Measurements from ENCODE around the gene NUBPL.

NUBPL gene, protein sequence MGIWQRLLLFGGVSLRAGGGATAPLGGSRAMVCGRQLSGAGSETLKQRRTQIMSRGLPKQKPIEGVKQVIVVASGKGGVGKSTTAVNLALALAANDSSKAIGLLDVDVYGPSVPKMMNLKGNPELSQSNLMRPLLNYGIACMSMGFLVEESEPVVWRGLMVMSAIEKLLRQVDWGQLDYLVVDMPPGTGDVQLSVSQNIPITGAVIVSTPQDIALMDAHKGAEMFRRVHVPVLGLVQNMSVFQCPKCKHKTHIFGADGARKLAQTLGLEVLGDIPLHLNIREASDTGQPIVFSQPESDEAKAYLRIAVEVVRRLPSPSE

DNA sequence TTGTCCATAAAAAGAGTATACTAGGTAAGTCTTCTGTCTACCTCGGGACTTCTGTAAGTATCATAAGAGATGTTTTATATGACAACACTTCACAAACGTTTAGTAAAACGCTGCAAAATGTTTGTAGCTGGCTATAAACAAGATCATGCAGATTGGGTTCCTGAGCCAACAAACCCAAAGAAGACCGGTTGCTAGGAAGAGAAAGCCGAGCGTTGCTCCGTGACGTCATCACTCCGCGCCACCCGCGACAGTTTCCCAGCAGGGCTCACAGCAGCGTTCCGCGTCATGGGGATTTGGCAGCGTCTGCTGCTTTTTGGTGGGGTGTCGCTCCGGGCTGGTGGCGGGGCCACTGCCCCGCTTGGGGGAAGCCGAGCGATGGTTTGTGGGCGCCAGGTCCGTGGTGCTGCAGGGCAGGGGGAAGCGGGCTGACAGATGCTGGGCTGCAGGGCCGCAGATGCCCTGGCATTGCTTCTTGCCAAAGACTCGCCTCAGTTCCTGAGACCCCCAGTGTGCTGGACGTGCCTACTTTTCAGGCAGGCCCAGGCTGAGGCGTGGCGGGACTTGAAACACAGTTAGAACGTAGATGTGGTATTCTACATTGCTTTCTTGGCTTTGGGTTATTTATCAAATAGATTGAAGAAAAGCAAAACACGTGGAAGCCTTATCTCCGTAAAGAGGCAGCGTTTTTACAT is at the start of gene NUBPL:
NUBPL (plus strand) TSS at position 250 of the 692 bp plus-strand sequence; CDS start at position 286, 36 bp downstream.
- peak; percentile 87 for DNase-seq (ENCODE audit: low read depth, low spot score)

GRCh38 chr14:31527087-31527486 is 34.1 kb upstream of the NUBPL start:
- no peak for DNase-seq (ENCODE audit: low read depth, low spot score)

- DNase-seq (ENCODE audit: low read depth, low spot score): no peak
Measured at GRCh38 chr14:31527546-31527945, 33.7 kb upstream of the NUBPL start.

- no peak for DNase-seq (ENCODE audit: low read depth, low spot score)
Measured at GRCh38 chr14:31529053-31529452, 32.2 kb upstream of the NUBPL start.

- DNase-seq (ENCODE audit: low read depth, low spot score): no peak
Measured at GRCh38 chr14:31530136-31530535, 31.1 kb upstream of the NUBPL start.

DNA sequence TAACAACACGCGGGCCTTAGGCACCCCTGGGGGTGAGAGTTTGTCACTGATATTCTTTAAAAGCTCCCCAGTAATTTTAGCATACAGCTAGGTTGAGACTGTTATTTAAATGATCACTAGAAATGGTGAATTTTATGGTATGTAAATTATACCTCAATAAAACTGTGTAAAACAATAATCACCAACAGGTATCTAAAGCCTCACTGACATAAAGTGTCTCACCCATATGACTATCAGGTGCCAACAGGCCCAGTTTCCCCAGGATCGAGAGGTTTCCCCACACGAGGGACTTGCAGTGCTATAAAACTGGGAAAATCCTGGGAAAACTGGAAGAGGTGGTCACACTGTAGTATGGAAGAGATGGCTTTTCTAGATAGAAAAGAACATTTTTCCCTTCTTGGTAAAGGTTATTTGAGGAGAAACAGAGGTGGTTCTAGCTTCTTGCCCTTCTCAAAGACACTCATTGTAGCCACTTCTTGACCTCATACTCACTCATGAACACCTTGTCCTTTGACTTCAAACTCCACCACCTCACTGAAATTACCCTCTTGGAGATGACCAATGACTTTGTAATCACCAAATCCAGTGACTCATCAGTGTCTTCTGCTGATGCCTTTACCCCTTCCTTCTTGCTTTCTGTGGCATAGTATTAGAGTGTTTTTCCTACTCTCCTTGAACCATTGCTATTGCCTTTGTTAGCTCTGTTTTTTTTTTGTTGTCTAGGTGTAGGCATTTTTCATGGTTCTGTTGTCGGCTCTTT is 24.8 kb upstream of the NUBPL start:
- DNase-seq (ENCODE audit: low read depth, low spot score): no peak

DNA sequence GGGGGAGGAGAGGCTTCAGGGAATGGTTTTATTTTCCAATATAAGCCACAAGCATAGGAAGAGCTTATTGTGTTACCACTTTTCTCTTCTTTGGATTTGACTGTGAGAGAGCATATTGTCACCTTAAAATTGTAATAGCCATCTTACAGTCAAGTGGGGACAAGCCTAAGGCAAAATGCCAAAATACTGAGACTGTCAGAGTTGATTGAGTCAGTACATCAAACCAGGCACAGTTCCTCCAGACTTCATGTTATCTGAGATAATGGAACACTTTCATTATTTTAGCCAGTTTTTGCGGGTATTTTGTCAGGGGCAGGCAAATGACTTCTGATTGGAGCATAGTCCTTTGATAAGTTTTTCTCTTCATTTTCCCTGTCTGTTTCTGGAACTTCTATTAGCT is 19.5 kb upstream of the NUBPL start:
- no peak for DNase-seq (ENCODE audit: low read depth, low spot score)

DNA sequence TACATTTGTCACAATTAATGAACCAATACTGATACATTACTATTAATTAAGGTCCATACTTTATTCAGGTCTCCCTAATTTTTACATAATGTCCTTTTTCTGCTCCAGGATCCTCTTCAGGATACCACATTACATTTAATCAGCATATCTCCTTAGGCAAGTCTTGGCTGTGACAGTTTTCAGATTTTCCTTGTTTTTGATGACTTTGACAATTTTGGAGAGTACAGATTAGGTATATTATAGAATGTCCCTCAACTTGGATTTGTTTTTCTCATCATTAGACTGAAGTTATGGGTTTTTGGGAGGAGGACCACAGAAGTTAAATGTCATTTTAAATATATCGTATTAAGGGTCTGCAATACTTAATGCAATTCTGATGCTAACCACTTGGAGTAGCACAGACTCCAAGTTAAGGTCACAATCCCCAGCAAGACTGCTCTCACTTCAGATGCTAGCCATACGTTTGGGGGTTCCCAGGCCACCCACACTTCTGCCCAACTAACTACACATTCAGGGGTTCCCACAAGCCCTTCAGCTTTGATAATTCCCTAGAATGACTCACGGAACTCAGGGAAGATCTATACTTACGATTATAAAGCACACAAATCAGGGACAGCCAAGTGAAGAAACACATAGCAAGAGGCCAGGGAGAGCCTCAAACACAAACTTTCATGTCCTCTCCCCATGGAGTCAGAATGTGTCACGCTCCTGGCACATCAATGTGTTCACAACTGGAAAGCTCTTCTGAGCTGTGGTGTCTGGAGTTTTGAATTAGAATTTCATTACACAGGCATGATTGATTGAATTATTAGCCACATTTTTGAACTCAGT is 17.0 kb upstream of the NUBPL start:
- DNase-seq (ENCODE audit: low read depth, low spot score): no peak

DNA sequence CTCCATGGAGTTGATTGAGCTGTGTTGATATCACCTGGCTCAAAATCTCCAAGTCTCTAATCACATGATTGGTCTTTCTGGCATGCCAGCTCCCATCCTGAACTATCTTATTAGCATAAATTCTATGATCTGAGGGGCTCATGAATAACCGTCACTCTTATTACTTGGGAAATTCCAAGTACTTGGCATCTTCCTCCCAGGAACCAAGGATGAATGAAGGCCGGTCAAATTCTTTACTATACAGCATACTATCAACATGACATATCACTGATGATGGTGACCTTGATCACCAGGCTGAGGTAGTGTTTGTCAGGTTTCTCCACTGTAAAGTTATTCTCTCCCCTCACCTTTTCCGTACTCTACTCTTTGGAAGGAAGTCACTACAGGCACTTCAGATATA is 16.4 kb upstream of the NUBPL start:
- DNase-seq (ENCODE audit: low read depth, low spot score): no peak

GRCh38 chr14:31545328-31545727 is 15.9 kb upstream of the NUBPL start:
- DNase-seq (ENCODE audit: low read depth, low spot score): no peak

DNA sequence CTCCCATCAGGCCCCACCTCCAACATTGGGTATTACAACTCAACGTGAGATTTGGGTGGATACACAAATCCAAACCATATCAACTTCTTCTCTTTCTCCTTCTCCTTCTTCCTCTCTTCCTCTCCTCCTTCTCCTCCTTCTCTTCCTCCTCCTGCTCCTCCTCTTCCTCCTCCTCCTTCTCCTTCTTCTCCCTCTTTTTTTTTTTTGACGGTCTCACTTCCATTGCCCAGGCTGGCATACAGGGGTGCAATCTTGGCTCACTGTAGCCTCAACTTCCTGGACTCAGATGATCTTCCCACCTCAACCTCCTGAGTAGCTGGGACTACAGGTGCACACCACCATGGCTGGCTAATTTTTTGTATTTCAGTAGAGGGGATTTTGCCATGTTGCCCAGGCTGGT is 11.4 kb upstream of the NUBPL start:
- DNase-seq (ENCODE audit: low read depth, low spot score): no peak

DNA sequence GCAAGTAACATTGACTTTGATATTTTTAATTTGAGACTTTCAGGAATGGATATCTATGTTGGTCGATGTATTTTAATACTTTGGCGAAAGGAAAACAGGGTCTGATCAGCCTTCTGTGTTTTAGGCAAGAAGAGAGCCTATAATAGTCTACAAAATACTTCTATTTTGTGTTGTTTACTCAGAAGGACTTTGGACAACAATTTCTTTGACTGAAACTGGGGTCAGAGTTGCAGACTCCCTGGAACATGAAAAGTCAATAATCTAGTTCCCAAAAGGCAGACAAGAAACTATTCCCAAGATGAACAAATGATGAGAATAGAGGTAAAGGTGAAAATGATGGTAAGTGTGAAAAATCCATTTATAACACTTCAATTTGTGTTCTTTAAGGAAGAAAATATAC is 10.6 kb upstream of the NUBPL start:
- no peak for DNase-seq (ENCODE audit: low read depth, low spot score)

DNA sequence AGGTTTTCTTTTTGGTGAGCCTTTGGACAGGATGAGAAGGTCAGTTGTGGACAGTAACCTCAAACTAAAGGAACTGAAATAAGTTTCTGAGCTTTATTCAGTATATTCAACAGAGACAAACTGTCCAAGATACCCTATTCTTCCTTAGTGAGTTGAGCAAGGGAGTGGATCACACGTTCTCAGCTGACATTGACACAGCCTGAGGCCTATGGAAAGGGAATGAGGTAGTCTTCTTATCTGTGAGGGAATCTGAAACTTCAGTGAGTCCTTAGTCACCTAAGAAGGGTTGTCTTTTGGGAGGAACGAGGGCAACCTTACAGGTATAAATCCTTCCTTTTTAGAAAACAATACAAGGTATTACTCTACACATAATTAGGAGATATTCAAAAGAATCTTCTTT is 5.0 kb upstream of the NUBPL start:
- no peak for DNase-seq (ENCODE audit: low read depth, low spot score)

DNA sequence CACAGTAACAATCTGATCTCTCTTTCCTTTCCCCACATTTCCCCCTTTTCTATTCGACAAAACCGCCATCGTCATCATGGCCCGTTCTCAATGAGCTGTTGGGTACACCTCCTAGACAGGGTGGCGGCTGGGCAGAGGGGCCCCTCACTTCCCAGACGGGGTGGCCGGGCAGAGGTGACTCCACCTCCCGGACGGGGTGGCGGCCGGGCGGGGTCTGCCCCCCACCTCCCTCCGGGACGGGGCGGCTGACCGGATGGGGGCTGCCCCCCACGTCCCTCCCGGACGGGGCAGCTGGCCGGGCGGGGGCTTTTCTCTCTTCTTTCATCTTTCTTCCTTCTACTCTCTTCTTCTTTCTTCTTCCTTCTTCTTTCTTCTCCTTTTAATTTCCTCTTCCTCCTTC is 1.3 kb upstream of the NUBPL start:
- no peak for DNase-seq (ENCODE audit: low read depth, low spot score)

GRCh38 chr14:31560759-31561154 is 447 bp upstream of the NUBPL start:
- no peak for DNase-seq (ENCODE audit: low read depth, low spot score)

DNA sequence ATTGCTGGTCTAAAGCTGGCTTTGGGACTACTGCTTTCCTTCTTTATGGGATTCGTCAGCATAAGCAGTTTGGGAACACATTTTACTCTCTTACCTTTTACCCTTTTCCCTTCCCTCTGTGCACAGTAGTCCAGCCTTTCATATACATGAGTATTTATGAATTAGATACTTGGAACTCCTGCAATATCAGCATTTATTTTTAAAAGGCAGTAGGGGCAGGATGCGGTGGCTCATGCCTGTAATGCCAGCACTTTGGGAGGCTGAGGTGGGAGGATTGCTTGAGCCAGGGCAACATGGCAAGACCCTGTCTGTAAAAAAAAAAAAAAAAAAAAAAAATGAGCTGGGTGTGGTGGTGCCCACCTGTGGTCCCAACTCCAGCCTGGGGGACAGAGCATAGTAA is 3.0 kb downstream of the NUBPL start:
- no peak for DNase-seq (ENCODE audit: low read depth, low spot score)

GRCh38 chr14:31566456-31566855 is 5.3 kb downstream of the NUBPL start:
- no peak for DNase-seq (ENCODE audit: low read depth, low spot score)

DNA sequence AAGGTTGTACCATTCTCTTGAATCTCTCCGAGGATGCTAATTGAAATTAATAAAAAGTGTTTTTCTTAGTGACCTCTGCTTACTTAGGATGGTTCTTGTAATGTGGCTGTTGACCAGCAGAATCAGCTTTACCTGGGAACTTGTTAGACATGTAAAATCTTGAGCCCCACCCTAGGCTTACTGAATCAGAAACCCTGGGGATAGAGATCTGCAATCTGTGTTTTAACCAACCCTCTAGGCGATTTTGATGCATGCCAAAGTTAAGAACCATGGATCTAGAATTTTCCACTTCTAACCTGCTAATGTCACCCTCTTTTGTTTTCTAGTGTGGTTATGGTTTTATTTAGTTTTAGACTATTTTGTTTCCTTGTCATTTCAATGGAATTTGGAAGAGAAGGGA is 6.5 kb downstream of the NUBPL start:
- DNase-seq (ENCODE audit: low read depth, low spot score): no peak

DNA sequence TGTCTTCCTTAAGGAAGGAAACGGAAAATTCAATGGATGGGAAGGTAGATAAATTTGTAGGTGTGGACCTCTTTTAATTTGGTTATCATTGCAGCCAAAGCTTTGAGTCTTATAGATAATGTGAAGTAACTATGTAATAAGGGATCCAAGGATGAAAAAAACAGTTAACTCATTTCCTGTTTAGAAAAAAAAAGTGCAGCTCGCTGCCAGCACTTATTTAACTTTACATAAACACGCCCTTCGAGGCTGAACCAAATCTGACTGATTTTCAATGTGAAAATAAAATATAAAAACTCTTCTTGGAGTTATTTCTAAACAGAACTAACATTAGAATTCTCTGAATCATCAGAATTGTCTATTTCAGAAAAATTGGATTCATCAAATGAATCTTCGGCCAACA is 7.0 kb downstream of the NUBPL start:
- DNase-seq (ENCODE audit: low read depth, low spot score): no peak

GRCh38 chr14:31568671-31569070 is 7.5 kb downstream of the NUBPL start:
- DNase-seq (ENCODE audit: low read depth, low spot score): no peak

DNA sequence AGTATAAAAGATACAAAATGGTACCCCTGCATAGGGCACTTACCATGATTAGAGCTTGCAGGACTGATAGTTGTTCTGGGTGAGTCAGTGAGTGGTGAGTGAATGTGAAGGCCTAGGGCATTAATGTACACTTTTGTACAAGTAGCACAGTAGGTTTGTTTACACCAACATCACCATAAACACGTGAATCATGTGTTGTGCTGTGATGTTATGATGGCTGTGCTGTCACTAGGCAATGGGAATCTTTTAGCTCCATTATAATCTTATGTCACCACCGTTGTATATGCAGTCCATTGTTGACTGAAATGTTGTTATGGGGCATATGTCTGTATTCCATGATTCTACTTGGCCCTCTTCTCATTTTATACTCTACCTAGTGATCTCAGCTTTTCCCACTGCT is 11.8 kb downstream of the NUBPL start:
- DNase-seq (ENCODE audit: low read depth, low spot score): no peak

- no peak for DNase-seq (ENCODE audit: low read depth, low spot score)
Measured at GRCh38 chr14:31576949-31577348, 15.7 kb downstream of the NUBPL start.
